Measurements from ENCODE around the gene CKS2. TPM values are rescaled to one million over a fixed set of nuclear protein-coding genes. Genes with fewer than 3 reads are reported as not detected.
A peak's percentile ranks its signal among the peaks of the same experiment; 100 is the strongest.
"Not testable (repeated sequence)": the region's sequence is repeated elsewhere in the genome, so short reads cannot be mapped to it uniquely, and the experiment has no call there.

CKS2 gene
- polyA plus RNA-seq (2011; rRNA removed) (128 and 135 TPM in 2 replicates), polyA minus RNA-seq (2011; rRNA and poly(A)+ RNA removed) (52.9 and 76.7 TPM in 2 replicates)

DNA sequence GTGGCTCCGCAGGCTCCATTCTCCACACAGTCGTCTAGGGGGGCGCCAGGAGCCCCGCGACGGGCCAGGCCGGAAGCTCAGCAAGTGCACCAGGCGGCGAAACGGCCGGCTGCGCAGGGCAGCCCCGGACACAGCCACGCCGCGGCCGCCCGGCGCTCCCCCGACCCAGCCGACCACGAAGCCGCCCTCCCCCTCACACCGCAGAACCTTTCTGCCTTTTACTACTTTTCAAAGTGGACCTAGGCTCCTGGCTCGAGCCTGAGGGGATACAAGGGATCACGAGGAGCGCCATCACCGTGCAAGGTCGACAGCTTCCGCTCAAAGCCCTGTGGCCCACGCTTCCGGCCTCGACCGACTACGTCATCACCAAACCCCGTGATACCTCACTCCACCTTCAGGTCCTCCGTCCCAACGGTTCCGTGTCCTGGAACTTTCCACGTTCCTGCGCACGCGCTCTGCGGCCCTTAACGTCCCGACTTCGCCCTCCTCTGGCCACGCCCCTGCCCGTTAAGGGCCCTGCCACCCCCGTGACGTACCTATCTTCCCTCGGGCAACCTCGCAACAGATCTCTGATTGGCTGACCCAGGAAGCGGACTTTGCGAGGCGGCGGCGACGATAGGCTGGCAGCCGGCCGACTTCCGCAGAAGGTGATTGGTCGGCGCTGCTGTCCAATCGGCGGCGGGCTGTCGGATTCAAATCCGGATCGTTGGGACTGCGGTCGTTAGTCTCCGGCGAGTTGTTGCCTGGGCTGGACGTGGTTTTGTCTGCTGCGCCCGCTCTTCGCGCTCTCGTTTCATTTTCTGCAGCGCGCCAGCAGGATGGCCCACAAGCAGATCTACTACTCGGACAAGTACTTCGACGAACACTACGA lies at the start of gene CKS2:
Gene CKS2 (plus strand): TSS at position 721 of the 871 bp plus-strand sequence. CDS start 98 bp downstream, at position 819.
- TF ChIP-seq, protein P1, sequence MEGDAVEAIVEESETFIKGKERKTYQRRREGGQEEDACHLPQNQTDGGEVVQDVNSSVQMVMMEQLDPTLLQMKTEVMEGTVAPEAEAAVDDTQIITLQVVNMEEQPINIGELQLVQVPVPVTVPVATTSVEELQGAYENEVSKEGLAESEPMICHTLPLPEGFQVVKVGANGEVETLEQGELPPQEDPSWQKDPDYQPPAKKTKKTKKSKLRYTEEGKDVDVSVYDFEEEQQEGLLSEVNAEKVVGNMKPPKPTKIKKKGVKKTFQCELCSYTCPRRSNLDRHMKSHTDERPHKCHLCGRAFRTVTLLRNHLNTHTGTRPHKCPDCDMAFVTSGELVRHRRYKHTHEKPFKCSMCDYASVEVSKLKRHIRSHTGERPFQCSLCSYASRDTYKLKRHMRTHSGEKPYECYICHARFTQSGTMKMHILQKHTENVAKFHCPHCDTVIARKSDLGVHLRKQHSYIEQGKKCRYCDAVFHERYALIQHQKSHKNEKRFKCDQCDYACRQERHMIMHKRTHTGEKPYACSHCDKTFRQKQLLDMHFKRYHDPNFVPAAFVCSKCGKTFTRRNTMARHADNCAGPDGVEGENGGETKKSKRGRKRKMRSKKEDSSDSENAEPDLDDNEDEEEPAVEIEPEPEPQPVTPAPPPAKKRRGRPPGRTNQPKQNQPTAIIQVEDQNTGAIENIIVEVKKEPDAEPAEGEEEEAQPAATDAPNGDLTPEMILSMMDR (IDR thresholded peaks at IDR 0.05; ENCODE audit: insufficient read depth, low read depth, low read length): no peak
- POLR2A ChIA-PET: interaction anchor here (0.6 kb wide), 1 partner anchor 1597 kb away, joined by 3 read pairs; no protein-coding TSS in a partner anchor
- H3K27me3 ChIP-seq (ENCODE audit: control insufficient read depth, insufficient read depth, low read length): no peaks in the 10 kb centered on the region
- H3K4me3 ChIP-seq (ENCODE audit: low read depth, low read length): peak within 1 kb of the TSS; percentile 79
- DNase-seq (ENCODE audit: low read depth): peak; percentile 100
- H3K36me3 ChIP-seq (ENCODE audit: control insufficient read depth, insufficient read depth, low read length): no peaks in the 10 kb centered on the region
- CTCF ChIA-PET: no interaction called here

DNA sequence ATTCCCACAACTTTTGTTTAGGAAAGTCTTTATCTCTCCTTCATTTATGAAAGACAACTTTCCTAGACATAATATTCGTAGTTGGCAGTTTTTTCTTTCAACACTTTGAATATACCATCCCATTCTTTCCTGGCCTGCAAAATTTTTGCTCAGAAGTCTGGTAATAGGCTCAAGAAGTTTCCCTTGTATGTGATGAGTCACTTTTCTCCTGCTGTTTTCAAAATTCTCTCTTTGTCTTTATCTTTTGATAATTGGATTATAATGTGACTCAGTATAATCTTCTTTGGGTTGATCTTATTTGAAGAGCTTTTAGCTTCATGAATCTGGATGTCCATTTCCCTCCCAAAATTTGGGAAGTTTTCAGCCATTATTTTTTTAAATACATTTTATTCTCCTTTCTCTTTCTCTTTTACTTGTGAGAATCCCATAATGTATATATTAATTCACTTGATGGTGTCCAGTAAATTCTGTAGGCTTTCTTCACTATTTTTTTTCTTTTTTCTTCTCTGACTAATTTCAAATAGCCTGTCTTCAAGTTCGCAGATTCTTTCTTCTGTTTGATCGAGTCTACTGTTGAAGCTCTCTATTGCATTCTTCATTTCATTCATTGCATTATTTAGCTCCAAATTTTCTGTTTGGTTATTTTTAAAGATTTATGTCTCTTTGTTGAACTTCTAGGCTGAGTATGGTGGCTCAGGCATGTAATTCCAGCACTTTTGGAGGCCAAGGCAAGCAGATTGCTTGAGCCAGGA lies 37.3 kb upstream of the CKS2 start:
- ChIA-PET CTCF (no interaction called here), POLR2A (no interaction called here)
- H3K36me3 ChIP-seq (ENCODE audit: control insufficient read depth, insufficient read depth, low read length): no peaks in the 10 kb centered on the region
- H3K4me3 ChIP-seq (ENCODE audit: low read depth, low read length): no peak overlapping the region
- TF ChIP-seq, protein P1 (IDR thresholded peaks at IDR 0.05; ENCODE audit: insufficient read depth, low read depth, low read length): no peak
- DNase-seq (ENCODE audit: low read depth): no peak
- H3K27me3 ChIP-seq (ENCODE audit: control insufficient read depth, insufficient read depth, low read length): no peaks in the 10 kb centered on the region; the same call in 1 of the 2 replicates

DNA sequence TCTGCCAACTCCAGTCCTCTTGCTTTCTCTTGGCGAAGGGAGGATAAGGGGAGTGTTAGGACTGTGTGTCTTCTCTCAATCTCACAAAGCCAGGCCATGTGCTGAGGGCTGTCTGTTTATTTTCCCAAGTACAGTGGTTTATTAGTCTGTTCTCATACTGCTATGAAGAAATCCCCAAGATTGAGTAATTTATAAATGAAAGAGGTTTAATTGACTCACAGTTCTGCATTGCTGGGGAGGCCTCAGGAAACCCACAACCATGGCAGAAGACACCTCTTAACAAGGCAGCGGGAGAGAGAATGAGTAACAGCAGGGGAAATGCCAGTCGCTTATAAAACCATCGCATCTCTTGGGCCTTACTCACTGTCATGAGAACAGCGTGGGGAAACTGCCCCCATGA lies 36.2 kb upstream of the CKS2 start:
- TF ChIP-seq, protein P1 (IDR thresholded peaks at IDR 0.05; ENCODE audit: insufficient read depth, low read depth, low read length): no peak
- Histone ChIP-seq H3K27me3 (ENCODE audit: control insufficient read depth, insufficient read depth, low read length) (no peaks in the 10 kb centered on the region), H3K36me3 (ENCODE audit: control insufficient read depth, insufficient read depth, low read length) (no peaks in the 10 kb centered on the region), H3K4me3 (ENCODE audit: low read depth, low read length) (no peak overlapping the region)
- ChIA-PET CTCF (interaction anchor here (1.4 kb wide), 1 partner anchor 44 kb away, joined by 3 read pairs; the partner anchor contains the start of gene SECISBP2), POLR2A (no interaction called here)
- peak; percentile 95 for DNase-seq (ENCODE audit: low read depth)

DNA sequence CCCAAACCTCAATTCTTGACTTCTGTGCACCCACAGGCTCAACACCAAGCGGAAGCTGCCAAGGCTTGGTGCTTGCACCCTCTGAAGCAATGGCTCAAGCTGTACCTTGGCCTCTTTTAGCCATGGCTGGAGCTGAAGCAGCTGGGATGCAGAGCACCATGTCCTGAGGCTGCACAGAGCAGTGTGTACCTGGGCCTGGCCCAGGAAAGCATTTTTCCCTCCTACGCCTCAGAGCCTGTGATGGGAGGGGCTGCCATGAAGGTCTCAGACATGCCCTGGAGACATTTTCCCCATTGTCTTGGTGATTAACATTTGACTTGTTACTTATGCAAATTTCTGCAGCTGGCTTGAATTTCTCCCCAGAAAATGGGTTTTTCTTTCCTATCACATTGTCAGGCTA lies 35.0 kb upstream of the CKS2 start:
- CTCF ChIA-PET: interaction anchor here (1.4 kb wide), 1 partner anchor 43 kb away, joined by 3 read pairs; the partner anchor contains the start of gene SECISBP2
- DNase-seq (ENCODE audit: low read depth); H3K4me3 ChIP-seq (ENCODE audit: low read depth, low read length); H3K36me3 ChIP-seq (ENCODE audit: control insufficient read depth, insufficient read depth, low read length); POLR2A ChIA-PET; H3K27me3 ChIP-seq (ENCODE audit: control insufficient read depth, insufficient read depth, low read length): not testable (repeated sequence)

DNA sequence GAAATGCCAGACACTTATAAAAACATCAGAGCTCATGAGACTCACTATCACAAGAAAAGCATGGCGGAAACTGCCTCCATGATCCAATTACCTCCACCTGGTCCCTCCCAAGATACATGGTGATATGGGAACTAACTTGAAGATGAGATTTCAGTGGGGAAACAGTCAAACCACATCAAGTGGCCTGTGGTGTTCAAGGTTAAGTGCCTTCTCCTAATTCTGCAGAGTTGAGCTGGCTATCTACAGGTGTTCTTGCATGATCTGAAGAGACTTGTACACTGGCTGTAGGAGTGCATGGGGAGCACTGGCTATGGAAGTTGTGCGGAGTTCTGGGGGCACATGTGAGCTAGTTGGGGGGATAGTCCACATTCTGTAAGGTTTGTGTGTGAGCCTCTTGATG lies 34.0 kb upstream of the CKS2 start:
- TF ChIP-seq, protein P1 (IDR thresholded peaks at IDR 0.05; ENCODE audit: insufficient read depth, low read depth, low read length): no peak
- DNase-seq (ENCODE audit: low read depth): no peak
- Histone ChIP-seq H3K4me3 (ENCODE audit: low read depth, low read length) (no peak overlapping the region), H3K36me3 (ENCODE audit: control insufficient read depth, insufficient read depth, low read length) (no peaks in the 10 kb centered on the region), H3K27me3 (ENCODE audit: control insufficient read depth, insufficient read depth, low read length) (no peaks in the 10 kb centered on the region)
- ChIA-PET POLR2A (no interaction called here), CTCF (interaction anchor here (1.1 kb wide), 1 partner anchor 128 kb away, joined by 3 read pairs; no protein-coding TSS in a partner anchor)
